ENCODE measurements around the gene REC114.

- no peak for TF ChIP-seq CTCF (IDR thresholded peaks at IDR 0.05; ENCODE audit: extremely low read depth in 1 of 2, insufficient read depth in 1 of 2, low read depth in 1 of 2, low read length in 2 of 2)
- no peak for TF ChIP-seq POLR2A (IDR thresholded peaks at IDR 0.05; ENCODE audit: low read depth, low read length)
- no peak for TF ChIP-seq POLR2AphosphoS5 (IDR thresholded peaks at IDR 0.05; ENCODE audit: insufficient read depth, low read depth, low read length)
- no peak for TF ChIP-seq MYC (IDR thresholded peaks at IDR 0.05; ENCODE audit: low read depth, low read length)
- TF ChIP-seq EZH2 (IDR thresholded peaks at IDR 0.05; ENCODE audit: borderline replicate concordance, low read depth, low read length, severe bottlenecking): no peak
- no peak for TF ChIP-seq MAX (IDR thresholded peaks at IDR 0.05; ENCODE audit: insufficient read depth, insufficient read length)
- no peak for TF ChIP-seq JUN (IDR thresholded peaks at IDR 0.05; ENCODE audit: borderline replicate concordance, insufficient read depth, insufficient read length, low read depth)
- no peak for TF ChIP-seq FOS (IDR thresholded peaks at IDR 0.05; ENCODE audit: borderline replicate concordance, insufficient read depth, low read length)
- no peak for TF ChIP-seq GATA2 (IDR thresholded peaks at IDR 0.05; ENCODE audit: insufficient read depth, insufficient read length, low read depth, low read length)
These were observed 49.6 kb upstream of the REC114 start for GRCh38 chr15:73393336-73393735.
